Nephron progenitor cell (in vitro differentiated cells): ENCODE results near the gene YTHDF1.

Source experiments
- DNase-seq: peaks from one replicate; pipeline ENCODE4 v3.0.0; 2021
- H3K27ac Mint-ChIP-seq: 2 replicates; pipeline ENCODE4 v1.8.0; 2021; ENCODE audit warnings: mild to moderate bottlenecking, moderate library complexity, mixed read lengths
- H3K27me3 Mint-ChIP-seq: 2 replicates; pipeline ENCODE4 v1.8.0; 2021; ENCODE audit warnings: mild to moderate bottlenecking, low read depth, mixed read lengths; ENCODE audit not compliant: poor library complexity
- H3K36me3 Mint-ChIP-seq: 2 replicates; pipeline ENCODE4 v1.8.0; 2021; ENCODE audit warnings: low read depth, mixed read lengths
- H3K4me1 Mint-ChIP-seq: 2 replicates; pipeline ENCODE4 v1.8.0; 2021; ENCODE audit warnings: mixed read lengths
- H3K4me3 Mint-ChIP-seq: 2 replicates; pipeline ENCODE4 v1.8.0; 2021; ENCODE audit warnings: mild to moderate bottlenecking, moderate library complexity, mixed read lengths
- H3K9me3 Mint-ChIP-seq: 2 replicates; pipeline ENCODE4 v1.8.0; 2021; ENCODE audit warnings: mild to moderate bottlenecking, moderate library complexity, mixed read lengths
- CTCF ChIP-seq: fragments of 200-600 bp; sonication (generic); IDR thresholded peaks from 2 replicates; pipeline ENCODE4 v1.5.0; 2021; ENCODE audit warnings: antibody characterized with exemption

Gene YTHDF1

GRCh38 chr20:63235399-63235983 lies 19.6 kb upstream of the YTHDF1 start, which contains the start of gene BIRC7:
TSS of gene BIRC7 (plus strand) at chr20:63235905. CDS start at chr20:63236097, 192 bp downstream.
- Mint-ChIP-seq H3K4me1 (peaks cover 54% of the 10 kb centered on the region), H3K4me3 (peak within 1 kb of the TSS; percentile 32), H3K27ac (no peak within 1 kb of the TSS), H3K36me3 (no peaks in the 10 kb centered on the region), H3K9me3 (no peaks in the 10 kb centered on the region), H3K27me3 (peaks cover 8% of the 10 kb centered on the region)
- DNase-seq, result peak; percentile 68
- no peak for TF ChIP-seq CTCF

GRCh38 chr20:63234693-63235398 lies 18.9 kb upstream of the YTHDF1 start:
- TF ChIP-seq CTCF, result peak; percentile 48
- Mint-ChIP-seq H3K27ac (no peak overlapping the region), H3K4me1 (peaks cover 61% of the 10 kb centered on the region), H3K9me3 (no peaks in the 10 kb centered on the region), H3K27me3 (peaks cover 11% of the 10 kb centered on the region), H3K36me3 (no peaks in the 10 kb centered on the region), H3K4me3 (peak overlapping the region; percentile 32)
- peak; percentile 63 for DNase-seq

GRCh38 chr20:63233924-63234323 lies 18.0 kb upstream of the YTHDF1 start:
- DNase-seq, result no peak
- no peak overlapping the region for H3K4me3 Mint-ChIP-seq
- no peak for TF ChIP-seq CTCF
- H3K4me1 Mint-ChIP-seq, result peaks cover 70% of the 10 kb centered on the region
- H3K27ac Mint-ChIP-seq, result no peak overlapping the region
- no peaks in the 10 kb centered on the region for H3K9me3 Mint-ChIP-seq
- no peaks in the 10 kb centered on the region for H3K36me3 Mint-ChIP-seq
- peaks cover 15% of the 10 kb centered on the region for H3K27me3 Mint-ChIP-seq

GRCh38 chr20:63233061-63233344 lies 17.1 kb upstream of the YTHDF1 start:
- H3K4me1 Mint-ChIP-seq, result peaks cover 75% of the 10 kb centered on the region
- DNase-seq, result no peak
- H3K36me3 Mint-ChIP-seq, result no peaks in the 10 kb centered on the region
- no peak overlapping the region for H3K27ac Mint-ChIP-seq
- H3K9me3 Mint-ChIP-seq, result no peaks in the 10 kb centered on the region
- no peak for TF ChIP-seq CTCF
- peaks cover 19% of the 10 kb centered on the region for H3K27me3 Mint-ChIP-seq
- H3K4me3 Mint-ChIP-seq, result no peak overlapping the region

GRCh38 chr20:63232235-63233060 lies 16.5 kb upstream of the YTHDF1 start:
- TF ChIP-seq CTCF, result no peak
- Mint-ChIP-seq H3K4me3 (no peak overlapping the region), H3K36me3 (no peaks in the 10 kb centered on the region), H3K4me1 (peaks cover 75% of the 10 kb centered on the region), H3K9me3 (no peaks in the 10 kb centered on the region), H3K27me3 (peaks cover 19% of the 10 kb centered on the region), H3K27ac (no peak overlapping the region)
- no peak for DNase-seq
